ENCODE measurements around the gene FTO.

FTO gene

DNA sequence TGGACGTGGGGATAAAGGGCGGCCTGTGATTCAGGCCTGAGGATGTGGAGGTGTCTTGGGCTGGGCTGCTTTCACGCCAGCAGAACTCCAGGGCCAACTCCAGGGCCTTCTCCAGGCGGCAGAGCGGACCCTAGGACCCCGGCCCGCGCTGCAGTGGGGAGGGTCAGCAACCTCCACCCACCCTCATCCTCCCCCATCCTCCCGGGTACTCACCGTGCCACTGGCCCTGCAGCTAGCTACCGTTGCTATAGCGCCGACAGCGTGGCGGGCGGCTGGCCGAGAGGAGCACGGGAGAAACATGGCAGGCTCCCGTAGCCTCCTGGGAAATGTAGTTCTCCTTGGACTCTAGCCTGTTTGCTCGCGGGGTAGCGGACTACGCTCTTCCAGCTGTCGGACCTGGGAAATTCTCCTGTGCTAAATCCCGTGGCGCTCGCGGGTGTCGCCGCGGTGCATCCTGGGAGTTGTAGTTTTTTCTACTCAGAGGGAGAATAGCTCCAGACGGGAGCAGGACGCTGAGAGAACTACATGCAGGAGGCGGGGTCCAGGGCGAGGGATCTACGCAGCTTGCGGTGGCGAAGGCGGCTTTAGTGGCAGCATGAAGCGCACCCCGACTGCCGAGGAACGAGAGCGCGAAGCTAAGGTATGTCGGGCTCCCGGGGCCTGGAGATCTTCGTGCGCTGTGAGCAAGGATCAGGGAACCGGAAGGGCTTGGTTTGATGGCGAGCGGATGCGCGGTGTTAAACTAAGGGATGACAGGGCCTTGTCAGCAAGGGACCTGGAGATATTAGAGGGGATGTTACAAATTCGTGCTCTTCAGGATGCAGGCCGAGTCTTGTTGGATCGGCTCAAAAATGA is at the start of gene FTO, which contains the start of gene RPGRIP1L:
Gene FTO, plus strand, starts transcription at position 567 of the 855 bp plus-strand sequence.
Gene RPGRIP1L, minus strand, starts transcription at position 270 of the 855 bp plus-strand sequence. CDS start 3,136 bp downstream, outside the sequence.
- no peaks in the 10 kb centered on the region for H3K27me3 ChIP-seq (ENCODE audit: insufficient read depth, low read depth)

DNA sequence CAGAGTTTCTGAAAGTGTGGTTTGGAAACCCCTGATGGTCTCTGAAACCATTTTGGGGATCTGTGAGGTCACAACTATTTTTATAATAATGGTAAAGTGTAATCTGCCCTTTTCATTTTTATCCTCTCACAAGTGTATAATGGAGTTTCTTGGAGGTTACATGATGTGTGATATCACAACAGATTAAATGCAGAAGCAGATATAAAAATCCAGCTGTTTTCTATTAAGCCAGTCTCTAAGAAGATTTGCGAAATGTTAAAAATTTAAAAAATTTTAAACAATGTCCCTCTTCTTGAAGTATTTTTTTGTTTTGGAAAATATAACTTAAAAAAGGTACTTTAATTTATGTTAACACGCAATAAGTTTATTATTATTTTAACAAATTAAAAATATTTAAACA is 49.0 kb upstream of the FTO start:
- Histone ChIP-seq H3K27ac (no peak overlapping the region), H4K20me1 (ENCODE audit: insufficient read depth) (no peaks in the 10 kb centered on the region), H3K4me3 (IDR thresholded peaks at IDR 0.05; ENCODE audit: insufficient read depth, low read depth, low read length) (no peak overlapping the region), H3K4me1 (ENCODE audit: low read depth, poor library complexity, severe bottlenecking) (no peaks in the 10 kb centered on the region), H3K36me3 (ENCODE audit: insufficient read depth) (no peaks in the 10 kb centered on the region), H3K4me2 (no peak overlapping the region), H3K27me3 (ENCODE audit: insufficient read depth, low read depth) (no peaks in the 10 kb centered on the region), H2AFZ (ENCODE audit: low read depth) (no peak overlapping the region), H3K9ac (no peak overlapping the region), H3K79me2 (ENCODE audit: insufficient read depth, low read depth) (no peaks in the 10 kb centered on the region)
- TF ChIP-seq, protein P1, sequence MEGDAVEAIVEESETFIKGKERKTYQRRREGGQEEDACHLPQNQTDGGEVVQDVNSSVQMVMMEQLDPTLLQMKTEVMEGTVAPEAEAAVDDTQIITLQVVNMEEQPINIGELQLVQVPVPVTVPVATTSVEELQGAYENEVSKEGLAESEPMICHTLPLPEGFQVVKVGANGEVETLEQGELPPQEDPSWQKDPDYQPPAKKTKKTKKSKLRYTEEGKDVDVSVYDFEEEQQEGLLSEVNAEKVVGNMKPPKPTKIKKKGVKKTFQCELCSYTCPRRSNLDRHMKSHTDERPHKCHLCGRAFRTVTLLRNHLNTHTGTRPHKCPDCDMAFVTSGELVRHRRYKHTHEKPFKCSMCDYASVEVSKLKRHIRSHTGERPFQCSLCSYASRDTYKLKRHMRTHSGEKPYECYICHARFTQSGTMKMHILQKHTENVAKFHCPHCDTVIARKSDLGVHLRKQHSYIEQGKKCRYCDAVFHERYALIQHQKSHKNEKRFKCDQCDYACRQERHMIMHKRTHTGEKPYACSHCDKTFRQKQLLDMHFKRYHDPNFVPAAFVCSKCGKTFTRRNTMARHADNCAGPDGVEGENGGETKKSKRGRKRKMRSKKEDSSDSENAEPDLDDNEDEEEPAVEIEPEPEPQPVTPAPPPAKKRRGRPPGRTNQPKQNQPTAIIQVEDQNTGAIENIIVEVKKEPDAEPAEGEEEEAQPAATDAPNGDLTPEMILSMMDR (conservative IDR thresholded peaks at IDR 0.05; ENCODE audit: low read depth, low read length), result no peak

More for the DNA sequence above, at the start of gene FTO, which contains the start of gene RPGRIP1L:
- Histone ChIP-seq H3K27ac (no peak within 1 kb of the TSS), H3K9ac (peak within 1 kb of the TSS; percentile 47; the same call in 1 of the 2 replicates), H3K4me3 (IDR thresholded peaks at IDR 0.05; ENCODE audit: insufficient read depth, low read depth, low read length) (peak within 1 kb of the TSS; percentile 35), H3K36me3 (ENCODE audit: insufficient read depth) (no peaks in the 10 kb centered on the region), H3K79me2 (ENCODE audit: insufficient read depth, low read depth) (peaks cover 25% of the 10 kb centered on the region), H4K20me1 (ENCODE audit: insufficient read depth) (no peaks in the 10 kb centered on the region), H3K4me2 (peak within 1 kb of the TSS; percentile 96), H3K4me1 (ENCODE audit: low read depth, poor library complexity, severe bottlenecking) (peaks cover 18% of the 10 kb centered on the region), H2AFZ (ENCODE audit: low read depth) (peak within 1 kb of the TSS; percentile 86)
- TF ChIP-seq, protein P1 (conservative IDR thresholded peaks at IDR 0.05; ENCODE audit: low read depth, low read length), result no peak

DNA sequence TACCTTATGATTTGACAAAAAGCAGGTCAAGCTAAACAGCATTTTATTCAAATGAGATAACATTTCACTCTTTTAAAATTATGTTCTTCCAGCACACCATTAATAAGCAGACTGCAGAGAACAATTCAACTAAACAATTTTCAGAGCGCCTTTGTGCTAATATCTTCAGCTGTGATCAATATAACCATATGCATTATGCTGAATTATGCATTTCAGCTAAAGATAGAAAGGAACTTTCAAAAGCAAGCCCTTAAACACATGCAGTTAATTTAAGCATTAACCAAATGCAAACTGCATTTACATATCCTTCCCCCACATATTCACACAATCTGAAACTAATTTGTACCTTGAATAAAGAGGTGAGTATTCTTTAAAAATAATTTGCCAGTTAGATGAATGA is 41.9 kb upstream of the FTO start:
- no peak overlapping the region for H2AFZ ChIP-seq (ENCODE audit: low read depth)

DNA sequence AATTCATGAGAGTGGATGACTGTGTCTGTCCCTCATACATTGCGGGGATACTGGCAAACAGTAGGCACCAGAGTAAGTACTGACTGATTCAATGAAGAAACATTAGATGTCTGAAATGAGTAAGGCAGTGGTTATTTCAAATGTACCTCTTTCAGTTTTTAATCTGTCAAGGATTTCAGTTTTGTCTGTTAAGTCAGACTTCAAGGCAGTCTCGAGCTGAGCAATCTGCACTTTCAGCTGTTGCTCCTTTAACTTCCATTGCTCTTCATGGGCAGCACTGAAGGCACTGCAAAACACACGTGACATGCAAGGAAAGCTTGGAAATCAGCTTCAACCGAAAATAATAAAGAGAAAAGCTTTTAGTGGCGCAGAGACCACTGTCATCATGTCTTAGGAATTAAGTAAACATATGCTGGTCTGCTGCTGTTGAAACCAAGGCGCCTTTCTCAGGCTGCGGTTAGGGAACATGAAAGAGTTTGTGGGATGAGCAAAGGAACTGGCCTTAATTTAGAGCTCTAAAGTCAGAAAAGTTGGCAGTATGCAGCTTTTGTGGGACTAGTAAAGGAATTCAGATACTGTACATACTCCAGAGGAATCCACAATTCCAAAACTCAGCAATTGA is 39.1 kb upstream of the FTO start:
- Histone ChIP-seq H3K9ac (no peak overlapping the region), H2AFZ (ENCODE audit: low read depth) (no peak overlapping the region), H3K27ac (no peak overlapping the region), H3K4me3 (IDR thresholded peaks at IDR 0.05; ENCODE audit: insufficient read depth, low read depth, low read length) (no peak overlapping the region), H3K27me3 (ENCODE audit: insufficient read depth, low read depth) (no peaks in the 10 kb centered on the region), H3K79me2 (ENCODE audit: insufficient read depth, low read depth) (no peaks in the 10 kb centered on the region), H3K4me1 (ENCODE audit: low read depth, poor library complexity, severe bottlenecking) (no peaks in the 10 kb centered on the region), H3K4me2 (no peak overlapping the region), H4K20me1 (ENCODE audit: insufficient read depth) (no peaks in the 10 kb centered on the region), H3K36me3 (ENCODE audit: insufficient read depth) (no peaks in the 10 kb centered on the region)
- TF ChIP-seq, protein P1 (conservative IDR thresholded peaks at IDR 0.05; ENCODE audit: low read depth, low read length), result no peak

More for the DNA sequence above, 41.9 kb upstream of the FTO start:
- no peak overlapping the region for H3K4me2 ChIP-seq
- no peak overlapping the region for H3K4me3 ChIP-seq (IDR thresholded peaks at IDR 0.05; ENCODE audit: insufficient read depth, low read depth, low read length)
- H3K36me3 ChIP-seq (ENCODE audit: insufficient read depth), result no peaks in the 10 kb centered on the region
- H3K9ac ChIP-seq, result no peak overlapping the region
- H4K20me1 ChIP-seq (ENCODE audit: insufficient read depth), result no peaks in the 10 kb centered on the region
- no peak overlapping the region for H3K27ac ChIP-seq
- H3K79me2 ChIP-seq (ENCODE audit: insufficient read depth, low read depth), result no peaks in the 10 kb centered on the region
- no peaks in the 10 kb centered on the region for H3K27me3 ChIP-seq (ENCODE audit: insufficient read depth, low read depth)
- no peaks in the 10 kb centered on the region for H3K4me1 ChIP-seq (ENCODE audit: low read depth, poor library complexity, severe bottlenecking)
- TF ChIP-seq, protein P1 (conservative IDR thresholded peaks at IDR 0.05; ENCODE audit: low read depth, low read length), result no peak
